Lower leg skin (tissue), 4 donors: ENCODE measurements around the gene PYGB. TPM values are rescaled to one million over a fixed set of nuclear protein-coding genes. Genes with fewer than 3 reads are reported as not detected.

ENCODE experiments used
- DNase-seq, 2 donors: peaks; one replicate each; pipeline ENCODE4 v3.0.0-alpha.2; 2019; ENCODE audit warnings: low spot score in 2 of 2
- H3K4me3 ChIP-seq: fragments of 200-600 bp; sonication (generic); 2 replicates; pipeline ENCODE4 v1.5.1; 2017; ENCODE audit warnings: mild to moderate bottlenecking, low read depth; ENCODE audit not compliant: poor library complexity, severe bottlenecking
- CTCF ChIP-seq, 3 donors: fragments of 450-650 bp; IDR thresholded peaks; one replicate each; pipeline ENCODE4 v1.5.1; 2016; ENCODE audit warnings: antibody characterized with exemption in 3 of 3, mild to moderate bottlenecking in 3 of 3, moderate library complexity in 2 of 3
- POLR2A ChIP-seq, 2 donors: fragments of 450-650 bp; IDR thresholded peaks; one replicate each; pipeline ENCODE4 v1.6.1; 2016 to 2017; ENCODE audit warnings: antibody characterized with exemption in 2 of 2, mild to moderate bottlenecking in 1 of 2, moderate library complexity in 1 of 2
- WGBS, 2 donors: methylation state at CpG; one replicate each; pipeline ENCODE4 v1.1.5; 2018; 5-methylcytosine and 5-hydroxymethylcytosine counted together
- intact Hi-C: fragments of 100-400 bp; cut with DNase I; formaldehyde crosslinking; loops from one replicate; pipeline ENCODE4 v1.15.0; 2023; ENCODE audit warnings: low total_unique reads
- total RNA-seq, 4 donors: library from RNA; depleted of rRNA; stranded (reverse); fragments of >200 nt; gene quantifications; one replicate each; pipeline ENCODE4 v1.1.0, GENCODE V29; 2016

Gene PYGB
- total RNA-seq, 4 donors from 2014 or later, result 99.0 to 308 (median 194) TPM

- TF ChIP-seq CTCF (IDR thresholded peaks at IDR 0.05) (no peak), POLR2A (IDR thresholded peaks at IDR 0.05) (no peak)
- intact Hi-C loops, result no loop called here
- DNase-seq, result peak in 1 of 2 donors; percentile 83
- no peak overlapping the region for H3K4me3 ChIP-seq
- 87 to 90% methylated on average over 22 of the region's 22 CpGs for WGBS, 2 donors
Observed at GRCh38 chr20:25207149-25207959, 40.5 kb upstream of the PYGB start.

DNA sequence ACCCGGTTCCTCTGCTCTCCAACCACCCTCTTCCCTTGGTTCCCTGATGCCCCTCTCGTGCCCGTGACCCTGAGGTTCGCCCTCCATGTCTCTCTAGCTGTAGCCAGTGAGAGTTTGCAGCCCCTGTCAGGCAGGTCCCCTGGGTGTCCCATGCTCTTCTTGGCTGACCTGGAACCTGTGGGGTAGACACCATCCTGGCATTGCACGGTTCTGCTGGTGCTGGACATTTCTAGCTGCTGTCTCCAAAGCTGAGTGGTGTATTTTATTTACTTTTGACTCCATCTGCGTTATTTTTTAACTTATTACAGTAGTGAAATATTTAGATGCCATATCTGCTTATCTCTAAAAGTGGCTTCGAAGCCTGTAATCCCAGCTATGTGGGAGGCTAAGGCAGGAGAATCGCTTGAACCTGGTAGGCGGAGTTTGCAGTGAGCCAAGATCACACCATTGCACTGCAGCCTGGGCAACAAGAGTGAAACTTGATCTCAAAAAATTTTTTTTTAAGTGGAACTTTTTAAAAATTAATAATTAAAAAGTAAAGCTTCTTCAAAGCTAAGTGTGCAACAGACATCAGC is 39.8 kb upstream of the PYGB start:
- peak in 1 of 2 donors; percentile 79 for DNase-seq
- no peak overlapping the region for H3K4me3 ChIP-seq
- intact Hi-C loops, result no loop called here
- 86 to 87% methylated on average over 9 of the region's 9 CpGs for WGBS, 2 donors
- TF ChIP-seq CTCF (IDR thresholded peaks at IDR 0.05) (no peak), POLR2A (IDR thresholded peaks at IDR 0.05) (no peak)

DNA sequence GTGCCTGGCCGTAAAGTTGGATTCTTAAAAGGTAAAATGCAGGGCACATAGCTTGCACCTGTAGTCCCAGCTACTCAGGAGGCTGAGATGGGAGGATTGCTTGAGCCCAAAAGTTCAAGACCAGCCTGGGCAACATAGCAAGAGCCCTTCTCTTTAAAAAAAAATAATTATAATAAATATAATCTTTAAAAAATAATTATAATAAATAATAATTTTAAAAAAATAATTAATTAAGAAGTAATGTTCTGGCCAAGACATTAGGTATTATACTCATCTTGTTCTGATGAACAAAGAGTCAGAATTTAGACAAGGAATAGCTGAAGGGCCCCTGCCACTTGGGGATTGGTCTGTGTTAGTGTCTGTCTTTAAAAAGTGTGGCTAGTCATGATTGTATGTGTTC is 38.5 kb upstream of the PYGB start:
- H3K4me3 ChIP-seq, result no peak overlapping the region
- WGBS, 2 donors, result 94 to 100% methylated on average over 1 of the region's 1 CpG
- TF ChIP-seq POLR2A (IDR thresholded peaks at IDR 0.05) (no peak), CTCF (IDR thresholded peaks at IDR 0.05) (no peak)
- intact Hi-C loops, result no loop called here
- DNase-seq, result no peak

- no peak for TF ChIP-seq CTCF (IDR thresholded peaks at IDR 0.05)
- TF ChIP-seq POLR2A (IDR thresholded peaks at IDR 0.05), result no peak
- peak in 1 of 2 donors; percentile 49 for DNase-seq
- WGBS, 2 donors, result 95 to 97% methylated on average over 12 of the region's 12 CpGs
- intact Hi-C loops, result no loop called here
- H3K4me3 ChIP-seq, result no peak overlapping the region
Observed at GRCh38 chr20:25209911-25210310, 38.0 kb upstream of the PYGB start.

GRCh38 chr20:25211273-25211672 is 36.6 kb upstream of the PYGB start:
- WGBS, 2 donors, result 82 to 85% methylated on average over 7 of the region's 7 CpGs
- intact Hi-C loops, result no loop called here
- peak in 1 of 2 donors; percentile 64 for DNase-seq
- no peak overlapping the region for H3K4me3 ChIP-seq
- TF ChIP-seq CTCF (IDR thresholded peaks at IDR 0.05), result no peak
- TF ChIP-seq POLR2A (IDR thresholded peaks at IDR 0.05), result no peak
